ENCODE data around the gene NYNRIN.

The NYNRIN gene

DNA sequence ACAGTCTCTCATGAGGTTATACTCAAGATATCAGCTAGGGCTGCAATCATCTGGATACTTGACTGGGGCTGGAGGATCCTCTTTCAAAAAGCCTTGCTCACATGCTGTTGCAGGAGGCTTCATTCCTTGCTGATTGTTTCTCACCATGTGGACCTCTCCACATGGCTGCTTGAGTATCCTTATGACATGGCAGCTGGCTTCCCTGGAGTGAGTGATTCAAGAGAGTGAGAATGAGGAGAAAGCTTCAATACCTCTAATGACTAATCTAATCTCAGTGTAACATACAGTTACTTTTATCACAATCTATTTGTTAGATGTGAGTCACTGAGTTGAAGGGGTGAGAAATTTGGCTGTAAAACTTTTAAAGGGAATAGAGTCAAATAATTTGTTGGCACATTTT is 58.2 kb downstream of the NYNRIN start:
- no peak for DNase-seq (ENCODE audit: low read depth)

- DNase-seq (ENCODE audit: low read depth), result no peak
Measured at GRCh38 chr14:24458736-24459135, 59.9 kb downstream of the NYNRIN start.

DNA sequence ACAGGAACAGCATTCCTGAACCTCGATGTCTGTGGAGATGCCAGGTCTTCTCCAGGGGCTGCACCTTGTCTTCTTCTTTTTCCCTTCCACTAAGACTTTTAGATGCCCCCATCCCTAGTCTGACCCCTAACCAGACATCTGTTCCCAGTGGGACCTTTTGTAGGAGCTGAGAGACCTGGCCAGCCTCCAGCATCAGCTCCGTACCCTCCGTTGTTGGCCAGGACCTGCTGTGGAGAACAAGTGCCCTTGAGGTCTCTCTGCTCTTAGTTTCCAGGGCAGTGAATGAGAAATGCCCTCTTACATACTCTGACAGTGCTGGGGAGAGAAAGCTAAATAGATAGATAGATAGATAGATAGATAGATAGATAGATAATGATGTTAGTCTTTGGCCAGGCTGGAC is 60.5 kb downstream of the NYNRIN start:
- no peak for DNase-seq (ENCODE audit: low read depth)

DNA sequence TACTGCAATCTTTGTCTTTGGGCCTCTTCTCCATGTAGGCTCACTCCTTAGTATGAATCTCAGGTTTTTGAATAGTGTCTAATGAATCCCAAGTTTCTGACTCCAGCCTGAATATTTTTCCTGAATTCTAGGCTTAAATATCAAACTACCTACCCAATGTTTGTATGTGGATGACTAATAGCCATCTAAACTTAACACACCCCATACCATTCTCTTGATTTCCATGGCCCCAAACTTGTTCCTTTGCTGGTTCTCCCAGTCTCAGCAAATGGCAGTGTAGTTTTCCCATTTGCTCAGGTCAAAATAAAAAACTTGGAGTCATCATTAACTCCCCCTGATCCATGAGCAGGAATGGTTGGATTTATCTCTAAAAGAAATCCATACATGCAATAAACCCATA is 62.5 kb downstream of the NYNRIN start:
- DNase-seq (ENCODE audit: low read depth), result no peak

GRCh38 chr14:24463017-24463883 is 64.4 kb downstream of the NYNRIN start:
- no peak for DNase-seq (ENCODE audit: low read depth)

- no peak for DNase-seq (ENCODE audit: low read depth)
Measured at GRCh38 chr14:24463884-24464785, 65.3 kb downstream of the NYNRIN start.

DNA sequence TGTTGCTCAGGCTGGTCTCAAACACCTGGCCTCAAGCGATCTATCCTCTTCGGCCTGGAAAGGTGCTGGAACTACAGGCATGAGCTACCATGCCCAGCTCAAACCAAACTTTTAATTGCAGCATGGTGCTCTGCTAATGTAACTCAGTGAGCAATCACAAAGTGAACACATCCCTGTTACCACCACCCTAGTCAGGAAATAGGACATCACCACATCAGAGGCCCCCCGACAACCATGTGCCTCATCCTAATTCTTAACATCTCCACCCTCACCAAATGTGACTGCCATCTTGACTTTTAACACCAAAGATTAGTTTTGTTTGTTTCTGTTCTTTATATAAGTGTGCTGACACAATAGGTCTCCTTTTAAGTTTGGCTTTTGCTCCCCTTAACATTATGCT is 66.6 kb downstream of the NYNRIN start:
- no peak for DNase-seq (ENCODE audit: low read depth)

GRCh38 chr14:24465805-24466204 is 67.0 kb downstream of the NYNRIN start:
- no peak for DNase-seq (ENCODE audit: low read depth)
